HCT116 (cell line): Measurements from ENCODE around the gene ARSK. TPM values are rescaled to one million over a fixed set of nuclear protein-coding genes. Genes with fewer than 3 reads are reported as not detected.

Experiments
- ATAC-seq: fragments of 200-7000 bp; cut with Tn5 transposase; 2 replicates; pipeline ENCODE4 v1.9.1; 2020; ENCODE audit warnings: mild to moderate bottlenecking, moderate library complexity
- BruUV-seq: library from RNA; stranded (reverse); fragments of 400-500 nt; replicated peaks from 2 replicates; lab custom pipeline; 2021; lab: Mats Ljungman, UMichigan
- CTCF ChIA-PET: fragments of 300-600 bp; sonication (Branson Sonifier 250); formaldehyde crosslinking; loops from one replicate; lab custom pipeline; 2021; ENCODE audit warnings: antibody characterized with exemption; lab: Charles Lee
- POLR2A ChIA-PET: fragments of 300-600, 350-600 bp; sonication (Branson Sonifier 250); formaldehyde crosslinking; loops from one replicate; lab custom pipeline; 2021; ENCODE audit warnings: antibody characterized with exemption; lab: Charles Lee
- RAD21 ChIA-PET, 2 experiments: fragments of 300-600 bp; sonication (Branson Sonifier 250); formaldehyde crosslinking; loops; one replicate each; lab custom pipeline; 2023; ENCODE audit warnings: low total read pairs in 2 of 2; ENCODE audit not compliant: uncharacterized antibody in 2 of 2, unreplicated experiment in 2 of 2, low non-redundant PET in 1 of 2; lab: Charles Lee
- DNase-seq: peaks from one replicate; pipeline ENCODE4 v3.0.0-alpha.2; 2010; ENCODE audit warnings: low read depth, low spot score
- H2AFZ ChIP-seq: fragments of 200-600 bp; shearing (Covaris generic), sonication (generic); 2 replicates; pipeline ENCODE4 v1.6.1; 2017; ENCODE audit warnings: low read depth, mixed run types, mixed read lengths, antibody characterized with exemption, low read length; ENCODE audit not compliant: poor library complexity, severe bottlenecking
- H3K27ac ChIP-seq: 2 replicates; pipeline ENCODE4 v1.5.1; 2012; ENCODE audit warnings: low read depth, low read length
- H3K27me3 ChIP-seq: fragments of 200-600 bp; sonication (generic); 2 replicates; pipeline ENCODE4 v1.6.1; 2016; ENCODE audit warnings: mixed run types, low read length, mixed read lengths; ENCODE audit not compliant: insufficient read depth
- H3K36me3 ChIP-seq, 2 experiments: fragments of 200-500 bp in 1 of 2; fragments of 200-600 bp in 1 of 2; sonication (Bioruptor generic) in 1 of 2; sonication (generic) in 1 of 2; 2 replicates each; pipeline versions ENCODE4 v1.5.1 to v1.6.1; 2014 to 2016; ENCODE audit warnings: low read length in 2 of 2, inconsistent platforms in 1 of 2, mixed read lengths in 1 of 2, mixed run types in 1 of 2; ENCODE audit not compliant: insufficient read depth in 2 of 2, control insufficient read depth in 1 of 2
- H3K4me1 ChIP-seq, 2 experiments: fragments of 200-600 bp in 1 of 2; sonication (generic) in 1 of 2; 2 replicates each; pipeline versions ENCODE4 v1.5.1 to v1.6.1; 2012 to 2017; ENCODE audit warnings: low read length in 2 of 2, inconsistent platforms in 1 of 2, mild to moderate bottlenecking in 1 of 2, mixed read lengths in 1 of 2, mixed run types in 1 of 2, moderate library complexity in 1 of 2; ENCODE audit not compliant: insufficient read depth in 2 of 2, control insufficient read depth in 1 of 2
- H3K4me2 ChIP-seq: fragments of 200-600 bp; sonication (generic); 2 replicates; pipeline ENCODE4 v1.6.1; 2017; ENCODE audit warnings: mixed run types, low read length, mixed read lengths
- H3K4me3 ChIP-seq, 2 experiments: fragments of 200-600 bp in 1 of 2; sonication (generic) in 1 of 2; replicated peaks in 1 of 2; 2 replicates each; pipeline ENCODE4 v1.5.1; 2011 to 2016; ENCODE audit warnings: low read length in 2 of 2, control low read depth in 1 of 2, low read depth in 1 of 2, mild to moderate bottlenecking in 1 of 2, mixed read lengths in 1 of 2, mixed run types in 1 of 2
- H3K79me2 ChIP-seq: fragments of 200-600 bp; sonication (generic); 2 replicates; pipeline ENCODE4 v1.6.1; 2017; ENCODE audit warnings: mild to moderate bottlenecking, mixed run types, low read length, moderate library complexity, mixed read lengths; ENCODE audit not compliant: insufficient read depth
- H3K9ac ChIP-seq: fragments of 200-600 bp; sonication (generic); 2 replicates; pipeline ENCODE4 v1.6.1; 2016; ENCODE audit warnings: low read length, mixed read lengths
- H3K9me2 ChIP-seq: fragments of 200-600 bp; sonication (generic), shearing (Covaris generic); 2 replicates; pipeline ENCODE4 v1.6.1; 2017; ENCODE audit warnings: mixed run types, mild to moderate bottlenecking, moderate library complexity; ENCODE audit not compliant: insufficient read depth
- H3K9me3 ChIP-seq, 2 experiments: fragments of 200-500 bp in 1 of 2; fragments of 200-600 bp in 1 of 2; sonication (Bioruptor generic) in 1 of 2; sonication (generic) in 1 of 2; 2 replicates each; pipeline ENCODE4 v1.6.1; 2014 to 2017; ENCODE audit warnings: low read length in 2 of 2, mixed read lengths in 2 of 2, inconsistent platforms in 1 of 2, low read depth in 1 of 2, mild to moderate bottlenecking in 1 of 2, mixed run types in 1 of 2, moderate library complexity in 1 of 2; ENCODE audit not compliant: control insufficient read depth in 1 of 2, insufficient read depth in 1 of 2
- H4K20me1 ChIP-seq: fragments of 200-600 bp; sonication (generic), shearing (Covaris generic); 2 replicates; pipeline ENCODE4 v1.6.1; 2017; ENCODE audit warnings: mixed run types, mild to moderate bottlenecking, moderate library complexity; ENCODE audit not compliant: insufficient read depth
- ATF3 ChIP-seq: IDR thresholded peaks from 2 replicates; pipeline ENCODE4 v1.6.1; 2012
- CBX3 ChIP-seq: IDR thresholded peaks from 2 replicates; pipeline ENCODE4 v1.6.1; 2012; ENCODE audit warnings: low read depth
- EGR1 ChIP-seq: IDR thresholded peaks from 2 replicates; pipeline ENCODE4 v1.6.1; 2012; ENCODE audit warnings: low read depth
- EZH2 ChIP-seq: fragments of 200-600 bp; sonication (generic); IDR thresholded peaks from 2 replicates; pipeline ENCODE4 v1.6.1; 2017; ENCODE audit warnings: antibody characterized with exemption, mixed run types
- POLR2AphosphoS5 ChIP-seq: IDR thresholded peaks from 2 replicates; pipeline ENCODE4 v1.6.1; 2011; ENCODE audit warnings: mild to moderate bottlenecking, low read depth, low read length, moderate library complexity
- RAD21 ChIP-seq: IDR thresholded peaks from 2 replicates; pipeline ENCODE4 v1.6.1; 2012; ENCODE audit warnings: low read depth, mild to moderate bottlenecking
- SIN3A ChIP-seq: IDR thresholded peaks from 2 replicates; pipeline ENCODE4 v1.6.1; 2012; ENCODE audit warnings: low read depth
- SP1 ChIP-seq: IDR thresholded peaks from 2 replicates; pipeline ENCODE4 v1.6.1; 2012; ENCODE audit warnings: low read depth
- YY1 ChIP-seq: IDR thresholded peaks from 2 replicates; pipeline ENCODE4 v1.6.1; 2011; ENCODE audit warnings: low read length, low read depth, moderate library complexity, mild to moderate bottlenecking; ENCODE audit not compliant: insufficient replicate concordance; ENCODE audit errors: extremely low read depth
- ZBTB33 ChIP-seq: IDR thresholded peaks from 2 replicates; pipeline ENCODE4 v1.6.1; 2011; ENCODE audit warnings: mild to moderate bottlenecking, low read length, moderate library complexity; ENCODE audit not compliant: insufficient replicate concordance; ENCODE audit errors: extremely low read depth
- intact Hi-C: fragments of 100-400 bp; cut with micrococcal nuclease; formaldehyde crosslinking; loops from 2 replicates; pipeline ENCODE4 v1.10.0; 2022
- total RNA-seq: library from RNA; stranded (reverse); gene quantifications from one replicate; pipeline ENCODE4 v1.2.1, GENCODE V29; 2021; ENCODE audit not compliant: unreplicated experiment

ARSK gene
- total RNA-seq, 1 experiment from 2014 or later, result 4.6 TPM

GRCh38 chr5:95599252-95599651, 44.4 kb downstream of the ARSK start (continued):
- TF ChIP-seq EZH2 (no peak), ZBTB33 (no peak), ATF3 (no peak), YY1 (no peak)

GRCh38 chr5:95600557-95600956, 45.7 kb downstream of the ARSK start:
- H3K27ac ChIP-seq, result no peak overlapping the region
- no peak for DNase-seq
- TF ChIP-seq POLR2AphosphoS5 (no peak), RAD21 (no peak), EZH2 (no peak), EGR1 (no peak), SP1 (no peak), ZBTB33 (no peak), SIN3A (no peak), CBX3 (no peak)
- intact Hi-C loops, result no loop called here
- no peak overlapping the region for H3K4me3 ChIP-seq
- no peaks in the 10 kb centered on the region for H4K20me1 ChIP-seq
- no peak for ATAC-seq
- RAD21 ChIA-PET, result no interaction called here
- H3K79me2 ChIP-seq, result no peaks in the 10 kb centered on the region
- H3K27me3 ChIP-seq, result no peaks in the 10 kb centered on the region
- no peak overlapping the region for H2AFZ ChIP-seq
- H3K9ac ChIP-seq, result no peak overlapping the region
- H3K9me3 ChIP-seq, result no peaks in the 10 kb centered on the region
- CTCF ChIA-PET, result no interaction called here
- POLR2A ChIA-PET, result no interaction called here
- no peaks in the 10 kb centered on the region for H3K4me1 ChIP-seq
- H3K36me3 ChIP-seq, result no peaks in the 10 kb centered on the region
- H3K4me2 ChIP-seq, result no peak overlapping the region
- no TSS peak for BruUV-seq
- H3K9me2 ChIP-seq, result no peaks in the 10 kb centered on the region
